ENCODE measurements around the gene PBX4.

GRCh38 chr19:19530889-19531288, 87.6 kb downstream of the PBX4 start:
- TF ChIP-seq CTCF (conservative IDR thresholded peaks at IDR 0.05 in 1 of 2, IDR thresholded peaks at IDR 0.05 in 1 of 2; ENCODE audit: extremely low read depth in 1 of 2, insufficient read depth in 1 of 2, low read depth in 1 of 2, low read length in 2 of 2) = no peak
- no peak for TF ChIP-seq EZH2 (IDR thresholded peaks at IDR 0.05; ENCODE audit: borderline replicate concordance, low read length)

All from mammary epithelial cell (primary cell).